Measurements from ENCODE around the gene FARS2. TPM values are rescaled to one million over a fixed set of nuclear protein-coding genes. Genes with fewer than 3 reads are reported as not detected.

FARS2 gene
- total RNA-seq, 1 donor from 2014 or later = 23.3 TPM

GRCh38 chr6:5499644-5500306 lies 238.5 kb downstream of the FARS2 start:
- Mint-ChIP-seq H3K4me3 (peak overlapping the region; percentile 13), H3K27me3 (ENCODE audit: low read depth) (no peaks in the 10 kb centered on the region), H3K27ac (ENCODE audit: unreplicated experiment) (peak overlapping the region; percentile 79), H3K36me3 (ENCODE audit: low read depth) (peaks cover 6% of the 10 kb centered on the region), H3K9me3 (peaks cover 2% of the 10 kb centered on the region), H3K4me1 (peaks cover 36% of the 10 kb centered on the region)
- no peak for DNase-seq (ENCODE audit: low read depth, low spot score)
- no peak for TF ChIP-seq CTCF (conservative IDR thresholded peaks at IDR 0.05)

GRCh38 chr6:5501837-5502236 lies 240.5 kb downstream of the FARS2 start:
- no peak for DNase-seq (ENCODE audit: low read depth, low spot score)
- H3K4me3 Mint-ChIP-seq = no peak overlapping the region
- H3K27ac Mint-ChIP-seq (ENCODE audit: unreplicated experiment) = peak overlapping the region; percentile 88
- peaks cover 6% of the 10 kb centered on the region for H3K36me3 Mint-ChIP-seq (ENCODE audit: low read depth)
- TF ChIP-seq CTCF (conservative IDR thresholded peaks at IDR 0.05) = no peak
- H3K4me1 Mint-ChIP-seq = peaks cover 43% of the 10 kb centered on the region
- peaks cover 2% of the 10 kb centered on the region for H3K9me3 Mint-ChIP-seq
- H3K27me3 Mint-ChIP-seq (ENCODE audit: low read depth) = no peaks in the 10 kb centered on the region

- Mint-ChIP-seq H3K9me3 (no peaks in the 10 kb centered on the region), H3K4me3 (no peak overlapping the region), H3K27ac (ENCODE audit: unreplicated experiment) (no peak overlapping the region), H3K4me1 (peaks cover 47% of the 10 kb centered on the region), H3K36me3 (ENCODE audit: low read depth) (peaks cover 3% of the 10 kb centered on the region), H3K27me3 (ENCODE audit: low read depth) (no peaks in the 10 kb centered on the region)
- DNase-seq (ENCODE audit: low read depth, low spot score) = no peak
- no peak for TF ChIP-seq CTCF (conservative IDR thresholded peaks at IDR 0.05)
Observed at GRCh38 chr6:5504078-5504477, 242.8 kb downstream of the FARS2 start.

GRCh38 chr6:5506149-5506548 lies 244.8 kb downstream of the FARS2 start:
- H3K9me3 Mint-ChIP-seq = no peaks in the 10 kb centered on the region
- H3K4me3 Mint-ChIP-seq = no peak overlapping the region
- H3K4me1 Mint-ChIP-seq = peaks cover 26% of the 10 kb centered on the region
- H3K27ac Mint-ChIP-seq (ENCODE audit: unreplicated experiment) = no peak overlapping the region
- DNase-seq (ENCODE audit: low read depth, low spot score) = no peak
- peaks cover 3% of the 10 kb centered on the region for H3K36me3 Mint-ChIP-seq (ENCODE audit: low read depth)
- no peaks in the 10 kb centered on the region for H3K27me3 Mint-ChIP-seq (ENCODE audit: low read depth)
- no peak for TF ChIP-seq CTCF (conservative IDR thresholded peaks at IDR 0.05)

GRCh38 chr6:5506597-5506996 lies 245.3 kb downstream of the FARS2 start:
- Mint-ChIP-seq H3K36me3 (ENCODE audit: low read depth) (peaks cover 3% of the 10 kb centered on the region), H3K9me3 (no peaks in the 10 kb centered on the region), H3K27me3 (ENCODE audit: low read depth) (no peaks in the 10 kb centered on the region), H3K27ac (ENCODE audit: unreplicated experiment) (no peak overlapping the region), H3K4me1 (peaks cover 26% of the 10 kb centered on the region), H3K4me3 (no peak overlapping the region)
- TF ChIP-seq CTCF (conservative IDR thresholded peaks at IDR 0.05) = no peak
- DNase-seq (ENCODE audit: low read depth, low spot score) = no peak

Measured in neural crest cell (in vitro differentiated cells).